Panc1 (cell line): ENCODE measurements around the gene NT5E.

Experiments used
- POLR2AphosphoS5 ChIP-seq: IDR thresholded peaks from 2 replicates; pipeline ENCODE4 v1.6.1; 2012; ENCODE audit warnings: mild to moderate bottlenecking, low read depth, low read length, moderate library complexity
- REST ChIP-seq, 2 experiments: IDR thresholded peaks; 2 replicates each; pipeline ENCODE4 v1.6.1; 2011 to 2012; ENCODE audit warnings: low read depth in 2 of 2, control low read depth in 1 of 2, low read length in 1 of 2, mild to moderate bottlenecking in 1 of 2, moderate library complexity in 1 of 2; ENCODE audit not compliant: insufficient read depth in 1 of 2

- TF ChIP-seq POLR2AphosphoS5: no peak
- TF ChIP-seq REST (IDR thresholded peaks at IDR 0.05; ENCODE audit: insufficient read depth in 1 of 2, low read depth in 2 of 2, low read length in 1 of 2): no peak
Measured at GRCh38 chr6:85482905-85483700, 33.2 kb downstream of the NT5E start.
